HepG2 (cell line): Measurements from ENCODE around the gene VAPB. TPM values are rescaled to one million over a fixed set of nuclear protein-coding genes. Genes with fewer than 3 reads are reported as not detected.

Source experiments
- ARID4A ChIP-seq: sonication (generic); formaldehyde crosslinking; IDR thresholded peaks from 2 replicates; pipeline ENCODE4 v1.5.0; 2020; ENCODE audit warnings: mild to moderate bottlenecking, missing genetic modification reagents, borderline replicate concordance
- ATF7 ChIP-seq, 2 experiments: fragments of 450-650 bp in 1 of 2; sonication (generic) in 1 of 2; formaldehyde crosslinking in 1 of 2; IDR thresholded peaks; 2 replicates each; pipeline versions ENCODE4 v1.4.0 to v1.6.1; 2016 to 2020; ENCODE audit warnings: antibody characterized with exemption in 1 of 2, mild to moderate bottlenecking in 1 of 2, missing genetic modification reagents in 1 of 2
- FOXJ3 ChIP-seq: sonication (generic); formaldehyde crosslinking; IDR thresholded peaks from 2 replicates; pipeline ENCODE4 v1.4.0; 2020; ENCODE audit warnings: missing genetic modification reagents, mild to moderate bottlenecking, borderline replicate concordance
- POLR2AphosphoS2 ChIP-seq: IDR thresholded peaks from 2 replicates; pipeline ENCODE4 v1.6.1; 2011; ENCODE audit warnings: low read depth, low read length, improper control_type of control experiment
- RFX3 ChIP-seq: IDR thresholded peaks from 2 replicates; pipeline ENCODE4 v1.6.1; 2016; ENCODE audit warnings: missing biosample characterization, missing genetic modification reagents
- RXRB ChIP-seq: IDR thresholded peaks from 2 replicates; pipeline ENCODE4 v1.6.1; 2016; ENCODE audit warnings: borderline replicate concordance, missing genetic modification reagents, missing compliant biosample characterization
- ZBED4 ChIP-seq: sonication (generic); formaldehyde crosslinking; IDR thresholded peaks from 2 replicates; pipeline ENCODE4 v1.4.0; 2020; ENCODE audit warnings: missing genetic modification reagents, borderline replicate concordance
- ZBTB46 ChIP-seq: sonication (generic); formaldehyde crosslinking; IDR thresholded peaks from 2 replicates; pipeline ENCODE4 v1.4.0; 2020; ENCODE audit warnings: mild to moderate bottlenecking, missing genetic modification reagents, borderline replicate concordance
- ZFP37 ChIP-seq: sonication (generic); formaldehyde crosslinking; IDR thresholded peaks from 2 replicates; pipeline ENCODE4 v1.4.0; 2020; ENCODE audit warnings: missing genetic modification reagents, borderline replicate concordance
- ZNF552 ChIP-seq: sonication (generic); formaldehyde crosslinking; IDR thresholded peaks from 2 replicates; pipeline ENCODE4 v1.9.0; 2022; ENCODE audit warnings: missing genetic modification reagents, mild to moderate bottlenecking, borderline replicate concordance
- ZNF570 ChIP-seq: sonication (generic); formaldehyde crosslinking; IDR thresholded peaks from 2 replicates; pipeline ENCODE4 v1.4.0; 2020; ENCODE audit warnings: mild to moderate bottlenecking, missing genetic modification reagents, borderline replicate concordance
- ZNF574 ChIP-seq: sonication (generic); formaldehyde crosslinking; IDR thresholded peaks from 2 replicates; pipeline ENCODE4 v1.4.0; 2020; ENCODE audit warnings: missing genetic modification reagents
- ZNF7 ChIP-seq: IDR thresholded peaks from 2 replicates; pipeline ENCODE4 v1.6.1; 2016; ENCODE audit warnings: missing biosample characterization, missing genetic modification reagents
- ZNF709 ChIP-seq: sonication (generic); formaldehyde crosslinking; IDR thresholded peaks from 2 replicates; pipeline ENCODE4 v1.5.0; 2020; ENCODE audit warnings: mild to moderate bottlenecking, missing genetic modification reagents
- ZNF747 ChIP-seq: sonication (generic); formaldehyde crosslinking; IDR thresholded peaks from 2 replicates; pipeline ENCODE4 v1.8.1; 2023; ENCODE audit warnings: missing genetic modification reagents, mild to moderate bottlenecking, borderline replicate concordance
- ZSCAN9 ChIP-seq: IDR thresholded peaks from 2 replicates; pipeline ENCODE4 v1.6.1; 2016; ENCODE audit warnings: borderline replicate concordance
- polyA plus RNA-seq, 8 experiments: library from polyadenylated mRNA; depleted of rRNA in 3 of 8; stranded (reverse) in 7 of 8; unstranded in 1 of 8; fragments of >200 nt; fragmentation: Illumina TruSeq in 4 of 8; extraction: Trizol in 4 of 8; gene quantifications; 2 replicates each; pipeline versions ENCODE4 v1.2.1 to v1.2.3, GENCODE V29; 2011 to 2016; ENCODE audit warnings: low read depth in 4 of 8, missing spikeins in 1 of 8, mixed read lengths in 1 of 8; ENCODE audit not compliant: insufficient read depth in 1 of 8
- total RNA-seq, 5 experiments: library from RNA; depleted of rRNA; stranded (reverse); fragments of >200 nt; fragmentation: Illumina TruSeq; extraction: Trizol; gene quantifications; 2 replicates each; pipeline ENCODE4 v1.2.3, GENCODE V29; 2016; ENCODE audit warnings: low read depth in 1 of 5

VAPB gene
- total and polyA plus RNA-seq, 2 of the 13 experiments (the other 11 are each of a cell fraction or from before 2014, with no cell fraction given), result 18.6 to 48.5 TPM

- TF ChIP-seq ARID4A (CRISPR knock-in tag), result peak; percentile 80; the same call in 1 of the 2 replicates
- TF ChIP-seq ATF7 (IDR thresholded peaks at IDR 0.05), result no peak
- no peak for TF ChIP-seq ATF7 (CRISPR knock-in tag; IDR thresholded peaks at IDR 0.05)
- no peak for TF ChIP-seq RFX3 (CRISPR knock-in tag)
- no peak for TF ChIP-seq ZBED4 (CRISPR knock-in tag)
- no peak for TF ChIP-seq RXRB (CRISPR knock-in tag)
- no peak for TF ChIP-seq FOXJ3 (CRISPR knock-in tag)
- TF ChIP-seq ZNF7, result peak; percentile 46; the same call in 1 of the 2 replicates
- TF ChIP-seq ZSCAN9, result no peak; the same call in 1 of the 2 replicates
- TF ChIP-seq ZBTB46, result no peak
- TF ChIP-seq ZNF552 (CRISPR knock-in tag), result no peak; the same call in 1 of the 2 replicates
- no peak for TF ChIP-seq ZNF747 (CRISPR knock-in tag)
- peak; percentile 78; the same call in 1 of the 2 replicates for TF ChIP-seq ZNF574 (CRISPR knock-in tag)
- TF ChIP-seq ZFP37, result no peak
- TF ChIP-seq POLR2AphosphoS2, result no peak
- no peak for TF ChIP-seq ZNF570 (CRISPR knock-in tag)
- TF ChIP-seq ZNF709, result no peak
Observed at GRCh38 chr20:58389324-58389967, 417 bp downstream of the VAPB start (continued).
